Right cardiac atrium (tissue), 5 donors: ENCODE results near the gene GATAD2A. TPM values are rescaled to one million over a fixed set of nuclear protein-coding genes. Genes with fewer than 3 reads are reported as not detected.

Source experiments
- ATAC-seq, 2 donors: fragments of 200-7000 bp; cut with Tn5 transposase; one replicate each; pipeline versions ENCODE4 v1.8.0 to v1.9.1; 2020; ENCODE audit warnings: moderate library complexity in 2 of 2, mild to moderate bottlenecking in 1 of 2
- DNase-seq, 3 donors: peaks; one replicate each; pipeline ENCODE4 v3.0.0-alpha.2; 2020
- H3K27ac ChIP-seq: one replicate; pipeline ENCODE4 v1.5.1; 2013; ENCODE audit warnings: mild to moderate bottlenecking, low read length, control low read depth, moderate library complexity
- H3K27me3 ChIP-seq: one replicate; pipeline ENCODE4 v1.6.1; 2013; ENCODE audit not compliant: control insufficient read depth, insufficient read depth
- H3K4me1 ChIP-seq: one replicate; pipeline ENCODE4 v1.6.1; 2013; ENCODE audit warnings: low read length; ENCODE audit not compliant: control insufficient read depth, insufficient read depth
- H3K4me3 ChIP-seq: one replicate; pipeline ENCODE4 v1.5.1; 2013; ENCODE audit warnings: low read length, control low read depth
- H3K9me3 ChIP-seq: one replicate; pipeline ENCODE4 v1.6.1; 2013; ENCODE audit warnings: low read length; ENCODE audit not compliant: control insufficient read depth
- WGBS: extraction: QIAGEN DNeasy Blood & Tissue Kit; methylation state at CpG from one replicate; pipeline ENCODE4 v1.1.7; 2013; 5-methylcytosine and 5-hydroxymethylcytosine counted together
- intact Hi-C, 4 donors: fragments of 100-400 bp; cut with DNase I; formaldehyde crosslinking; loops; one replicate each; pipeline versions ENCODE4 v1.11.0 to v1.14.0; 2022 to 2023
- polyA plus RNA-seq: library from polyadenylated mRNA; stranded (reverse); fragments of 200-250 nt; gene quantifications from one replicate; pipeline ENCODE4 v1.2.3, GENCODE V29; 2013
- total RNA-seq, 4 donors: library from RNA; stranded (reverse); fragmentation: NEBNext Ultra II Directional; extraction: Animal tissue kit (Norgen Biotek cat#: 25700); gene quantifications; one replicate each; pipeline ENCODE4 v1.2.1, GENCODE V29; 2021
- donor health status: healthy with polysubstance abuse.
- donor health status: DM: no; HTN: yes; CAD: no.
- donor health status: DM: no; HTN: no; CAD: no.
- donor health status: DM: no; HTN: yes; CAD: no; lungs with severe emphysema.
- donor health status: DM: yes; HTN: yes; CAD: no.

The GATAD2A gene
- total and polyA plus RNA-seq, 5 donors = 12.2 to 53.9 (median 34.2) TPM

DNA sequence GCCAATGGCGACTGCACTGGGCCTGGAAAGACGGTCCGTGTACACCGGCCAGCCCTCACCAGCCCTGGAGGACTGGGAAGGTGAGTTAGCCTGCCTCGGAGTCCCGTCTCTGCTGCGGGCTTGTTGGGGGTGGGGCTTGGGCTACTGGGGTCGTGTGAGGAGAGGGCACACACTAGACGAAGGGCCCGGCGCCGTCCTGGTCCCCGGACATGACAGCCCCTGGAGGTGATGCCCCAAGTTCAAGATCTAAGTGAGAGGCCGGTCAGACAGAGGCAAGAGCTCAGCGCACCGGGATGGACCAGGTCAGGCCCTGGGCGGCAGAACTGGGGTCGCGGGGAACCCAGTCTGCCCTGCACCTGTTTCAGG lies 134.2 kb downstream of the GATAD2A start:
- DNase-seq (peak in 1 of 3 donors; percentile 57), ATAC-seq (no peak)
- Histone ChIP-seq H3K9me3 (no peaks in the 10 kb centered on the region), H3K4me1 (peaks cover 2% of the 10 kb centered on the region), H3K27me3 (no peaks in the 10 kb centered on the region), H3K4me3 (no peak overlapping the region), H3K27ac (no peak overlapping the region)
- intact Hi-C loops = loop anchor here in 3 of 4 donors (10.0 kb wide), 3 partner anchors 105 to 415 kb away; partner anchors contain the start of gene GMIP (in 1 of the 3)
- 35% methylated on average over 19 of the region's 19 CpGs for WGBS

DNA sequence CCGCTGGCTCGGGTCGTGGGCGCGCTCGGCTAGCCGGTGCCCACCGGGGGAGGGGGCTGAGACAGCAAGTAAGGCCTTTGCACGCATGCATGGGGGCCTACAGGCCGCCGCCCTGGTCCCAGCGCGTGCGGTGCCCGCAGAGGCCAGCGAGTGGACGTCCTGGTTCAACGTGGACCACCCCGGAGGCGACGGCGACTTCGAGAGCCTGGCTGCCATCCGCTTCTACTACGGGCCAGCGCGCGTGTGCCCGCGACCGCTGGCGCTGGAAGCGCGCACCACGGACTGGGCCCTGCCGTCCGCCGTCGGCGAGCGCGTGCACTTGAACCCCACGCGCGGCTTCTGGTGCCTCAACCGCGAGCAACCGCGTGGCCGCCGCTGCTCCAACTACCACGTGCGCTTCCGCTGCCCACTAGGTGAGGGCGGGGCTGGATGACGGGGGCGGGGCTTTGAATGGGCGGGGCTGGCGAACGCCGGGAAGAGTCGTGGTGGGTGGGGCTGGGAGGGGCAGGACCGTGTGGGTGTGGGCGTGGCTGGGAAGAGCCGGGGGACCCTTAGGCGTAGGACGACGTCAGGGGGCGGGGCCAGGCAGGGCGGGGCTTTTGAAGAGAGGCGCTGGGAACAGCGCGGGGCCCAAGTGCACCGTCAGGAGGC lies 134.7 kb downstream of the GATAD2A start:
- no peaks in the 10 kb centered on the region for H3K27me3 ChIP-seq
- ATAC-seq (peak; percentile 20 to 41), DNase-seq (peak; percentile 82 to 90 (median 88))
- no peak overlapping the region for H3K27ac ChIP-seq
- peaks cover 2% of the 10 kb centered on the region for H3K4me1 ChIP-seq
- peak overlapping the region; percentile 8 for H3K4me3 ChIP-seq
- WGBS = 10% methylated on average over 74 of the region's 74 CpGs
- intact Hi-C loops = no loop called here
- no peaks in the 10 kb centered on the region for H3K9me3 ChIP-seq

DNA sequence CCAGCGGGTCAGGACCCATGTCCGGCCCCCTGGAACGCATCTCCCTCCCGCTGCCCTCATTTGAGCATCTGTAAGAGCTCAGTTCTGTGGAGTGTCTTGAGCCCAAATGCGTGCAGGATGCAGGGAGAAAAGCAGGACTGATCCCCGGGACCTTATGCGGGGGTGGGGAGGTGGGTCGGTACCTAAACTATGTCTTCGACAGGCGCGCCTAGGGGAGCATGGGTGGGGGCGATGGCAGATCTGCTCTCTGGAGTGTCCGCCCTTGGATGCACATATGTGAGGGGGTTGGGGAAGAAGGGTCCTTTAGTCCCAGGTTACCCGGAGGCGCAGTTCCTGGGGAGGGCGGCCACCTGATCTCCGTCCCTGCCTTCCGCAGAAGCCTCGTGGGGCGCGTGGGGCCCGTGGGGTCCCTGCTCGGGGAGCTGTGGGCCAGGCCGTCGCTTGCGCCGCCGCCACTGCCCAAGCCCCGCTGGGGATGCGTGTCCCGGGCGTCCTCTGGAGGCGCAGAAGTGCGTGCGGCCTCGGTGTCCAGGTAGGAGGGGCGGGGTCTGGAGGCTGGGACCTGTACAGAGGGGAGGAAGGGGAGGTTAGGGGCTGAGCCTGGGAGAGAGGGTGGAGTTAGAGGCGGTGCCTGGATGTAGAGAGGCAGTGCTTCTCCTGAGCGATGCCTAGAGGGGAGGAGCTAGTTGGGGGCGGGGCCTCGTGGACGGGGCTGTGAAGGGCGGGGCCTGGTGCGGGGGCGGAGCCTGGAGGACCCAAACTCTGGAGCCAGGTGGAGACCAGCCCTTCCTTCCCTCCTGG lies 135.4 kb downstream of the GATAD2A start:
- peak overlapping the region; percentile 8 for H3K4me3 ChIP-seq
- H3K9me3 ChIP-seq = no peaks in the 10 kb centered on the region
- intact Hi-C loops = no loop called here
- peaks cover 2% of the 10 kb centered on the region for H3K4me1 ChIP-seq
- 4% methylated on average over 45 of the region's 45 CpGs for WGBS
- peak in 1 of 2 donors; percentile 23 for ATAC-seq
- no peaks in the 10 kb centered on the region for H3K27me3 ChIP-seq
- H3K27ac ChIP-seq = no peak overlapping the region
- peak in 1 of 3 donors; percentile 71 for DNase-seq

DNA sequence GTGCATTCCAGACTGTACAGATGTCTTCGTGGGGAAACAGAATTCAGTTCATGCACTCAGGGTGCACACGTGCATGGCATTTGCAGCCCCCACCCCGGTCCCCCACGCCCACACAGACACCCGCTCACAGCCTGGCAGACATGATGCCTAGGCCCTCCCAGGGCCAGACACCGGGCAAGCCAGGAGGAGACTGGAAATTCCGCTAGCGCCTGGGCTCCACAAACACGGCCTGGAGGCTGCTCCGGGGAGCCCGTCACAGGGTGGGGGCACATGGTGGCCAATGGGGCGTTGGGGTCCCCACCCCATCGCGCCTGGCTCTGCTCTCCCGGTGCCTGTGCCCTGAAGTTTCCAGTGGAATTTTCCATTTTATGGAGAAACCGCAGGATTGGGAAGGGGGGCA lies 136.1 kb downstream of the GATAD2A start:
- Histone ChIP-seq H3K27me3 (no peaks in the 10 kb centered on the region), H3K27ac (no peak overlapping the region), H3K9me3 (no peaks in the 10 kb centered on the region), H3K4me3 (no peak overlapping the region), H3K4me1 (peaks cover 2% of the 10 kb centered on the region)
- DNase-seq (peak in 1 of 3 donors; percentile 46), ATAC-seq (no peak)
- WGBS = 82% methylated on average over 16 of the region's 16 CpGs
- intact Hi-C loops = no loop called here

DNA sequence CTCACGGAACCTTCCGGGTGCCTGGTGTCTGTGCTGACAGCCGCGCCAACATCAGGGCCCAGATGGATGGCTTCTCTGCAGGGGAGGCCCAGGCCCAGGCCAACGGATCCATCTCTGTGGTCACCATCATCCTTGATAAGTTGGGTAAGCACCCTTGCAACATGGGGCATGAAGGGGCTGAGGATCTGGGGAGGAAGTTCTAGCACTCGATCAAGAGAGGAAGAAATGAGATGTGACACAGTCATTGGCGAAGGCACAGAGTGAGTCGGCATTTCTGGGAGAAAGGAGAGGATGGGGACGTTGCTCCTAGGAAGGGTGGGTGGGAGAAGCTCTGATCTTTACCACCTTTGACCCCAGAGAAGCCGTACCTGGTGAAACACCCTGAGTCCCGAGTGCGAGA lies 137.0 kb downstream of the GATAD2A start:
- ATAC-seq (no peak), DNase-seq (no peak)
- WGBS = 84% methylated on average over 12 of the region's 12 CpGs
- Histone ChIP-seq H3K4me1 (peaks cover 2% of the 10 kb centered on the region), H3K27me3 (no peaks in the 10 kb centered on the region), H3K27ac (no peak overlapping the region), H3K9me3 (no peaks in the 10 kb centered on the region), H3K4me3 (no peak overlapping the region)
- intact Hi-C loops = no loop called here

DNA sequence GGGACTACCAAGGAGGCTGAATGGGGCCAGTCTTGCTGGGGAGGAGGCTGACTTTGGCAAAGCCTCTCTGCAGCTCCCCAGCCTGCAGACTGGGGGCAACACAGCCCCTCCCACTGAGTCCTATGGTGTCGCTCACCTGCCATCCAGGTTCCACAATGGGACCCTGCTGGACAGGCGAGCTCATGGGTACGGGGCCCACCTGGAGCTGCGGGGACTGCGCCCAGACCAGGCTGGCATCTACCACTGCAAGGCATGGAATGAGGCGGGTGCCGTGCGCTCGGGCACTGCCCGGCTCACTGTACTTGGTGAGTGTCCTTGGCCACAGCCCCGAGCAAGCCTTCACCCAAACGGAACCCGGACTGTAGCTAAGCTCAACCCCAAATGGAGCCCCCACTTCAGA lies 137.6 kb downstream of the GATAD2A start:
- intact Hi-C loops = no loop called here
- ATAC-seq = no peak
- WGBS = 95% methylated on average over 13 of the region's 13 CpGs
- no peaks in the 10 kb centered on the region for H3K27me3 ChIP-seq
- no peaks in the 10 kb centered on the region for H3K9me3 ChIP-seq
- H3K4me3 ChIP-seq = no peak overlapping the region
- H3K4me1 ChIP-seq = peaks cover 2% of the 10 kb centered on the region
- H3K27ac ChIP-seq = no peak overlapping the region
- DNase-seq = peak in 1 of 3 donors; percentile 30

DNA sequence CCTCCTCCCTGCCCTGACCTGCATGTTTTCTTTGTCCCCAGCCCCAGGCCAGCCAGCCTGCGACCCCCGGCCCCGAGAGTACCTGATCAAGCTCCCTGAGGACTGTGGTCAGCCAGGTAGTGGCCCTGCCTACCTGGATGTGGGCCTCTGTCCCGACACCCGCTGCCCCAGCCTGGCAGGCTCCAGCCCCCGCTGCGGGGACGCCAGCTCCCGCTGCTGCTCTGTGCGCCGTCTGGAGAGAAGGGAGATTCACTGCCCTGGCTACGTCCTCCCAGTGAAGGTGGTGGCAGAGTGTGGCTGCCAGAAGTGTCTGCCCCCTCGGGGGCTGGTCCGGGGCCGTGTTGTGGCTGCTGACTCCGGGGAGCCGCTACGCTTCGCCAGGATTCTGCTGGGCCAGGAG lies 138.2 kb downstream of the GATAD2A start:
- no peaks in the 10 kb centered on the region for H3K27me3 ChIP-seq
- 88% methylated on average over 19 of the region's 19 CpGs for WGBS

DNA sequence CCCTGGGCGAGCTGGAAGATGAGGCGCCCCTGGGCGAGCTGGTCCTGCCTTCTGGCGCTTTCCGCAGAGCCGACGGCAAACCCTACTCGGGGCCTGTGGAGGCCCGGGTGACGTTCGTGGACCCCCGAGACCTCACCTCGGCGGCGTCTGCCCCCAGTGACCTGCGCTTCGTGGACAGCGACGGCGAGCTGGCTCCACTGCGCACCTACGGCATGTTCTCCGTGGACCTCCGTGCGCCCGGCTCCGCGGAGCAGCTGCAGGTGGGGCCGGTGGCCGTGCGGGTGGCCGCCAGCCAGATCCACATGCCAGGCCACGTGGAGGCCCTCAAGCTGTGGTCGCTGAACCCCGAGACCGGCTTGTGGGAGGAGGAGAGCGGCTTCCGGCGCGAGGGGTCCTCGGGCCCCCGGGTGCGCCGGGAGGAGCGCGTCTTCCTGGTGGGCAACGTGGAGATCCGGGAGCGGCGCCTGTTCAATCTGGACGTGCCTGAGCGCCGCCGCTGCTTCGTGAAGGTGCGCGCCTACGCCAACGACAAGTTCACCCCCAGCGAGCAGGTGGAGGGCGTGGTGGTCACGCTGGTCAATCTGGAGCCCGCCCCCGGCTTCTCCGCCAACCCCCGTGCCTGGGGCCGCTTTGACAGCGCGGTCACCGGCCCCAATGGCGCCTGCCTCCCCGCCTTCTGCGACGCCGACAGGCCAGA lies 138.9 kb downstream of the GATAD2A start:
- DNase-seq = peak in 1 of 3 donors; percentile 58
- 86% methylated on average over 75 of the region's 75 CpGs for WGBS
- intact Hi-C loops = no loop called here
- ATAC-seq = no peak
- H3K27ac ChIP-seq = no peak overlapping the region
- no peak overlapping the region for H3K4me3 ChIP-seq
- no peaks in the 10 kb centered on the region for H3K27me3 ChIP-seq
- no peaks in the 10 kb centered on the region for H3K9me3 ChIP-seq
- peaks cover 2% of the 10 kb centered on the region for H3K4me1 ChIP-seq

More for the DNA sequence above, 138.2 kb downstream of the GATAD2A start:
- Histone ChIP-seq H3K4me1 (peaks cover 2% of the 10 kb centered on the region), H3K4me3 (no peak overlapping the region), H3K9me3 (no peaks in the 10 kb centered on the region), H3K27ac (no peak overlapping the region)
- ATAC-seq = no peak
- intact Hi-C loops = no loop called here
- DNase-seq = peak in 1 of 3 donors; percentile 38

DNA sequence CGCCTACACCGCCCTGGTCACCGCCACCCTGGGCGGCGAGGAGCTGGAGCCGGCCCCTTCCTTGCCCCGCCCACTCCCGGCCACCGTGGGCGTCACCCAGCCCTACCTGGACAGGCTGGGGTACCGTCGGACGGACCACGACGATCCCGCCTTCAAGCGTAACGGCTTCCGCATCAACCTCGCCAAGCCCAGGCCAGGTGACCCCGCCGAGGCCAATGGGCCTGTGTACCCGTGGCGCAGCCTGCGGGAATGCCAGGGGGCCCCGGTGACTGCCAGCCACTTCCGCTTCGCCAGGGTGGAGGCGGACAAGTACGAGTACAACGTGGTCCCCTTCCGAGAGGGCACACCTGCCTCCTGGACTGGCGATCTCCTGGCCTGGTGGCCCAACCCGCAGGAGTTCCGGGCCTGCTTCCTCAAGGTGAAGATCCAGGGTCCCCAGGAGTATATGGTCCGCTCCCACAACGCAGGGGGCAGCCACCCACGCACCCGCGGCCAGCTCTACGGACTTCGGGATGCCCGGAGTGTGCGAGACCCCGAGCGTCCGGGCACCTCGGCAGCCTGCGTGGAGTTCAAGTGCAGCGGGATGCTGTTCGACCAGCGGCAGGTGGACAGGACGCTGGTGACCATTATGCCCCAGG lies 139.6 kb downstream of the GATAD2A start:
- H3K27me3 ChIP-seq = no peaks in the 10 kb centered on the region
- ATAC-seq (no peak), DNase-seq (peak in 2 of 3 donors; percentile 43 to 50)
- no peaks in the 10 kb centered on the region for H3K9me3 ChIP-seq
- H3K4me3 ChIP-seq = no peak overlapping the region
- H3K4me1 ChIP-seq = peaks cover 2% of the 10 kb centered on the region
- intact Hi-C loops = no loop called here
- 91% methylated on average over 53 of the region's 53 CpGs for WGBS
- no peak overlapping the region for H3K27ac ChIP-seq

DNA sequence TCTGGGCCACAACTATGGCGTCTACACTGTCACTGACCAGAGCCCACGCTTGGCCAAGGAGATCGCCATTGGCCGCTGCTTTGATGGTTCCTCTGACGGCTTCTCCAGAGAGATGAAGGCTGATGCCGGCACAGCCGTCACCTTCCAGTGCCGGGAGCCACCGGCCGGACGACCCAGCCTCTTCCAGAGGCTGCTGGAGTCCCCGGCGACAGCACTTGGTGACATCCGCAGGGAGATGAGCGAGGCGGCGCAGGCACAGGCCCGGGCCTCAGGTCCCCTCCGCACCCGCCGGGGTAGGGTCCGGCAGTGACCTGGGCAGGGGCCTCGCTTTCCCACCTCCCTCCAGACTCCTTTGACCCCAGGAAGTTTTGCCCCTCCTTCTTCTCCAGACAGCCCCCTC lies 140.2 kb downstream of the GATAD2A start:
- no peaks in the 10 kb centered on the region for H3K27me3 ChIP-seq
- intact Hi-C loops = no loop called here
- no peak for ATAC-seq

More for the DNA sequence above, 140.2 kb downstream of the GATAD2A start:
- no peaks in the 10 kb centered on the region for H3K9me3 ChIP-seq
- no peak overlapping the region for H3K27ac ChIP-seq
- 93% methylated on average over 23 of the region's 23 CpGs for WGBS
- no peaks in the 10 kb centered on the region for H3K4me1 ChIP-seq
- H3K4me3 ChIP-seq = no peak overlapping the region
- no peak for DNase-seq
